GM18951 (cell line): ENCODE measurements around the gene EPHB3.

Source experiments
- POLR2A ChIP-seq: IDR thresholded peaks from 4 replicates; pipeline ENCODE4 v1.6.1; 2011; ENCODE audit warnings: mild to moderate bottlenecking; ENCODE audit not compliant: insufficient read length, insufficient read depth; ENCODE audit errors: extremely low read depth
- in situ Hi-C: fragments of 300-500 bp; cut with MboI; formaldehyde crosslinking; loops from one replicate; pipeline ENCODE4 v1.12.0; 2022; ENCODE audit warnings: low sequenced_read_pairs, mixed read lengths, inconsistent platforms; ENCODE audit not compliant: unreplicated experiment

EPHB3 gene

DNA sequence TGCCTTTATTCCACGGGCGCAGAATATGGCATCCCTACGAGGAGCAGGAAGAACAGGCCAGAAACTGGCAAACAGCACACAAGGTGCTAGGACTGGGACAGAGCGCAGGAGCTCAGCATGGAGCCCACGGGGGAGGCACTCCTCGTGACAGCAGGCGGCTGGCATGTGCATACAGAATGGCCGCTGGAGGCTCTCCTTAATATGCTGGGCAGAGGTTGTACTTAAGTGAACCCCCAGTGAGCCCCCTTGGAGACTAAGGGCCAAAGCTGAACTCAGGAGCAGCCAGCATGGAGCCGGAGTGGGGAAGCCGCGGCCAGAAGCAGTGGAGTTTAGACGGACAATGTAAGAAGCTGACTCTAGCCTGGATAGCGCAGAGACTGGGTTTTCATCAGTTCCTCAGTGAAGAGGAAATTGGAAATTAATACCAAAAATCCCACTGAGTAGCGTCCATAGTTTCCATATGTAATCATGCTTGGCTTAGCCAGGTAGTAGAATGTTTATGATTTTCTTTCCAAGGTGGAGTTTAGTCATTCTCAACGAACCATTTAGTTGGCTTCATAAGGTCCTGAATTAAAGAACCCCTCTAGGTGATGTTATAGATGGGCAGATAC, 69.4 kb downstream of the EPHB3 start:
- in situ Hi-C loops, result no loop called here
- TF ChIP-seq POLR2A, result no peak

DNA sequence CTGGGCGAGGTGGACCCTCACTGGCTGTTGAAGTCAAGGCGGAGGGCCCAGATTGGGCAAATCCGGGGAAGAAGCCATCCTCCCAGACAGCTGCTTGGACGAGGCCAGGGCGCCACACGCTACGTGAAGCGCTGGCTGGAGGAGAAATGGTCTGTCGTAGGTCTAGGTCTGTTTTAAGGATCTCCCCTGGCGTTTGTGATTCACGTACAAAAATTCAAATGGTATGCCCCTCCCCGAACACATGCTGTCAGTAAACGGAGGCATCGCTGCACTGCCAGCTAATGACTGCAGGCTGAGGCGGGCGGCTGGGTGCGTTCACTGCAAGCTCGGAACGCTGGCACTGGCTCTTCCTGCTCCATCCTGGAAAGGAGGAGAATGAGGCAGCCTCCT, 69.9 kb downstream of the EPHB3 start:
- in situ Hi-C loops, result no loop called here
- no peak for TF ChIP-seq POLR2A
